NCI-H1417 (cell line): Measurements from ENCODE around the gene KRT12.

Source experiments
- DNase-seq, 3 experiments: peaks; one replicate each; lab custom pipeline; 2025; lab: John Stamatoyannopoulos, UW

Gene KRT12

GRCh38 chr17:40843242-40843641 is 23.8 kb downstream of the KRT12 start:
- DNase-seq: no peak

- no peak for DNase-seq
These were observed 25.8 kb downstream of the KRT12 start for GRCh38 chr17:40841246-40841645.

GRCh38 chr17:40839194-40839593 is 27.8 kb downstream of the KRT12 start:
- no peak for DNase-seq

GRCh38 chr17:40836020-40836419 is 31.0 kb downstream of the KRT12 start:
- DNase-seq: no peak

DNA sequence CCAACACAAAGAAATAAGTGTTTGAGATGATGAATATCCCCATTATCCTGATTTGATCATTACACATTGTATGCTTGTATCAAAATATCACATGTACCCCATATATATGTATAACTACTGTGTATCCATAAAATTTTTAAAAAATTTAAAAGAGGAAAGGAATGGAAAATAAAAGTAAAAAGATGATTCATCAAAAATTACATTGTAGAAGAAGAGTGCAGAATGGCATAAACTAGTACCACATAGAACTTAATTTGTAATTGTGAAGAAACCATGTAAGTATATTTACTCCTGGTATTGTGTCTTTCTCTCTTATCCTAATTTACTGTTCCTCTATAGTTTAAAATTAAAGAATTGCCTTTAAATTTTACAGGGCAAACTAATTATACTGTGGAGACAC is 33.1 kb downstream of the KRT12 start:
- no peak for DNase-seq

- no peak for DNase-seq
These were observed 34.2 kb downstream of the KRT12 start for GRCh38 chr17:40832840-40833239.

- DNase-seq: no peak
These were observed 36.8 kb downstream of the KRT12 start for GRCh38 chr17:40830085-40830776.

DNA sequence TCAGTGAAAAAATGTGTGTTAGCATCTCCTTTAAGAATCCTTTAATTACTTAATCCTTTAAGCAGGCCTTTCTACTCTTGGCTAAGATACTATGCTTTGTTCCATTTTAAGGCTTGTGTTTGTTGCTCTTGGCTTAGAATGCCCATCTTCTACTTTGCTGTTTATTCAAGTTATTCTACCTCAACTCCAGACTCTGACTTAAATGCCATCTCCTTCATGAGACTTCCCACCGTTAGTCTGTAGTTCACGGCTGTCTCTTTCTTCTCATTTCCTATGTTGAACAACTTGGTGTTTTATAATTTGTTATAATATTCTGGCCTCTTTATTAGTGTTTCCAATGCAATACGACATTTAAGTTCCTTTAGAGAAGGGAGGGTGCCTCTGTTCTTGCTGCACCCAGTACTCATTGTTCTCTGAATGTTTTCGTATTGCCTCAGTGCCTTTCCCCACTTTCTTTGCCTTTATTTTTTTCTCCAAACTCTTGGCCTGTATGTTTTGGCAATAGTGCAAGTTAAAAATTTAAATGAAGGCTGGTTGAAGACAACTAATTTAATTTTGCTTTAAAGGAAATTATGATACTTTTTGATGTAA is 38.5 kb downstream of the KRT12 start:
- no peak for DNase-seq

DNA sequence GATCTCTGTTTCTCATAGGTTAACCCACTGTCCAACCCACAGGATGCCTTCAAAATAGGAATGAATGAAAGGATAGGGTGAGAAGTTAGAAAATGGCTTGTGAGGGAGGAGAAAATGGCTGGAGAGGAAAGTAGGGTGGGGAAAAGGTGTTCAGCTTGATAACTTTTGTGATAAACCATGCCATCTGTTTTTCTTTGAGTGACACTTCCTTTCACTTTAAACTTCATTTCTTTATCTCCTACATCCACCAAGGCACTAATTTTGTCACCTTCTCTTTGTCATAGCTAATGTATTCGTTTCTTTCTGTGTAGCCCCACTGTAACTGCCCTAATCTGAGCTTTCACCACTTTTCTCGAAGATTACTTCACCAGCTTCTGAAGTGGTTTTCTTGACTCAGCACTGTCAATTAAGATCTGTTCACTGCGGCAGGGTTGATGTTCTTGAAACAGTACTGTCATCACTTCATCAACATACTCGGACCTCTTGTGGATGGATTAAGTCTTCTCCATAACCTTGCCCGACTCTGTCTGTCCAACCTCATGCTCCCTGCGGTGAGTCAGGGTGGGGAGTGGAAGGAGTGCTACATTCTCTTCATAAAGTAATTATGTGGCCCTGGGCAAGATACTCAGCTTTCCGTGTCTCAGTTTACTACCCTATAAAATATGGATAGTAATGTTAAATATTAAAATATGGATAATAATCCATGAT is 39.1 kb downstream of the KRT12 start:
- no peak for DNase-seq

- DNase-seq: no peak
These were observed 41.4 kb downstream of the KRT12 start for GRCh38 chr17:40825599-40825998.

DNA sequence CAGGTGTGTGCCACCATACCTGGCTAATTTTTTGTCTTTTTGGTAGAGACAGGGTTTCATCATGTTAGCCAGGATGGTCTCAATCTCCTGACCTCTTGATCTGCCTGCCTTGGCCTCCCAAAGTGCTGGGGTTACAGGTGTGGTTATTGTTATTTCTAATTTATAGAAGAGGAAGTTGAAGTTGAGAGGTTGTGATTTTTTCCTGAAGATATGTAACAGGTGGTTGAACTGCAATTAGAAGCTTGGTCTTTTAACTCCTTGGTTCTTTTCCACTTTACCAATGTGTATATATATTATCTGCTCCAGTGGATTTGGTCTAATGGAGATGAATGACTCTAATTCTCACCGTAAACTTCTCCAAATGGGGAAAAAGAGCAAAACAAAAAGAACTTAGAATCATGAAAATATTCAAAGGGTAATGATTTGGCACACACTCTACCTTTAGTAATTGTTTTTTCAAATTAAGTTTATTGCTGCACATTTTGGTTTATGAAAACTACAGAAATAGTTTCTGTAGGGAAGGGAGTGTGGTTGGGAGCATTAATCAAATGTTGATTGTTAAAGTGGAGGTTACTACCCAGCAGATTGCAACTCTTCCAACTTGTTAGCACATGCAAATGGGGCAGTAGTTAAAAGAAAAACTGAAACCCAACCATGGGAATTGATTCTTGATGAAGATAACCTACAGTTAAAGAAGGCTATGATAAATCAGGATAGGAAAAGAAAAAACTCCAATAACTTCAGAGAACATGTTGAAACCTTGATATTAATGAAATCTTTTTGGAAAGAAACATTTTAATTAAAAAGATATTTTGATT is 42.8 kb downstream of the KRT12 start:
- DNase-seq: no peak

- no peak for DNase-seq
These were observed 44.8 kb downstream of the KRT12 start, which contains the start of gene KRT10 for GRCh38 chr17:40822132-40822812. KRT10 (minus strand) TSS chr17:40822614; CDS start chr17:40822585, 29 bp downstream.

DNA sequence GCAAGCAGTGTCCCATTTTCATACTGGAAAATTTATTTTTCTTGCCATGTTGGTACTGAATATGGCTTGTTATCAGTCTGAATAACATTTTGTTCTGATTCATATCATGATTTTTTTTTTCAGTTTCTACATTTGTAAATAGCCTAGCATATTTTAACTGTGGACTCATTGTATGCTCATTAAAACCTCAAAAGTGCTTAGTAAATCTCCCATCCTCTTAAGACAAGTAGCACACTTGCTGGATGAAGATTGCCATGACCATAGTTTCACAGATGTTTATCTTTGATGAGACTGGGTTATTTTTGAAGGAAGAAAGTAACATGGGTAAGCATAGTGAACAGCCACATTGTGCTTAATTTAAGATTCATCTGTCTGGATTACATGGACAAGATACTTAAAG is 45.5 kb downstream of the KRT12 start:
- no peak for DNase-seq

DNA sequence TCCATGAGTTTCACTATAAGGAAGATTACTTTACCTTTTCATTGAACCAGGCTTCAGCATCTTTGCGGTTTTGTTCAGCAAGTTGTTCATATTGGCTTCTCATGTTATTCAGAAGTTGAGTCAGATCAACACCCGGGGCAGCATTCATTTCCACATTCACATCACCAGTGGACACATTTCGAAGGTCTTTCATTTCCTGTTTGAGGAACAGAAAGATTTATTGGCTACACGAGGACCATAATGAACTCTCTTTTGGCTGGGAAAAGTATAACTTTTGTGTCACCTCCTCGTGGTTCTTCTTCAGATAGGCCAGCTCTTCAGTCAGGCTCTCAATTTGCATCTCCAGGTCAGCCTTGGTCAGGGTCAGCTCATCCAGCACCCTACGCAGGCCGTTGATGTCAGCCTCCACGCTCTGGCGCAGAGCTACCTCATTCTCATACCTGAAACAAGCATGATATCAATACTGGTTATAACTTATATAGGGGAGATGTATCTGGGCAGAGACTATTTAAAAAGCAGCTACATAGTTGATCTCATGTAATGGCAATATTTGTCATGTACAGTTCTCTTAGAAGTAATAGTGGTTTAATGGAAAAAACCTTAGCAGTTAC is 46.7 kb downstream of the KRT12 start:
- no peak for DNase-seq

DNA sequence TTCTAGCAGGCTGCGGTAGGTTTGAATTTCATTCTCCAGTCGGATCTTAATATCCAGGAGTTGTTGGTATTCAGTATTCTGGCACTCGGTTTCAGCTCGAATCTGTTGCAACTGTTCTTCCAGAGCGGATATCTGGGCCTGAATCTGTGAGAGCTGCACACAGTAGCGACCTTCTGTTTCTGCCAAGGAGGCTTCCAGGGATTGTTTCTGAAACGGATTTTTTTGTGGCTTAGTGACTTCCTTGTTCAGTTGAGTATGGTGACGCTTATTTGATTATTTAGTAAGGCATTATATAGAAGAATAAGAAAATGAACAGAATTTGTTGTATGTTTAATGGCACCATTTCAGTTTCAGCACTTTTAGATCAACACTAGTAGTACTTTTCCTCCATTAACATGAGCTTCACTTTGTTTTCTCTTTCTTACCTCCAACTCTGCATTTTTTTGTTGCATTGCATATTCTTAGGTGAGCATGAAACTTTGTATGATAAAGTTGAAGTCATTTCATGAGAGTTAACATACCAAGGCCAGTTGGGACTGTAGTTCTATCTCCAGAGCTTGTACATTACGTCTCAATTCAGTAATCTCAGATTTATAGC is 47.4 kb downstream of the KRT12 start:
- DNase-seq: peak in 2 of 3 experiments; percentile 12 to 66

- DNase-seq: peak; percentile 72 to 83 (median 78)
These were observed 48.1 kb downstream of the KRT12 start for GRCh38 chr17:40818733-40819527.

- DNase-seq: peak in 1 of 3 experiments; percentile 53
These were observed 48.7 kb downstream of the KRT12 start for GRCh38 chr17:40818343-40818732.

GRCh38 chr17:40817103-40817682 is 49.8 kb downstream of the KRT12 start:
- DNase-seq: no peak

DNA sequence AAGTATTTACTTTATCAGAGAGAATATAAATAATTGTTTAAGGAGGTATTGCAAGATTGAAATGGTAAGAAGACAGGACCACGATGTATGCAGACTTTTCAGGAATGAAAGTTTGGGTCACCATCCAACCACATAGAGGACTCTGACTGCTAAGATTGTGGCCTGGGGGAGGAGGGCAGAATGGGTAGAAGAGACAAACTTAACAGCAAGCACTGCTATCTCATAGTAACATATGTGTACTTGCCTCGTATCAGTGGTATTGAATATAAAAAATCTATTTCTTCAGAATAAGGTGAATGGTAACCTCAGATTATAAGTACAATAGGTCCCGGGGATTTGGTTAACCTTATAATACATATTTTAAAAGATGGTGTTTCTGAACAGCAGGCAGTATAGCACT is 50.5 kb downstream of the KRT12 start:
- no peak for DNase-seq

DNA sequence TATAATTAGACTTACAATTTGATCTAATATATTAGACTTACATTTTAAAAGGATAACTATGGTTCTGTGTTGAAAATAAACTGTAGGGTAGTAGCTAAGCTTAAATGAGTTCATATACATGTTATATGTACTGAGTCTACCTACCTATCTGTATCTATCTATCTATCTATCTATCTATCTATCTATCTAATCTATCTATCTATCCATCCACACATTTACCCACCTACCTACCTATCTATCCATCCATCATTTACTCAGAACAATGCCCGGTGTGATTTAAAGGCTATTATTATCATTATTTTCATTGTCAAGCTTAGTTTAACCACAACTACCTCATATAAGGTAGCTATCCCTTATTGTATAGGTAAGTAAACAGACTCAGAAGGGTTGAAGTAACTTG is 51.6 kb downstream of the KRT12 start:
- no peak for DNase-seq
